Panc1 (cell line): ENCODE measurements around the gene TMX4. TPM values are rescaled to one million over a fixed set of nuclear protein-coding genes. Genes with fewer than 3 reads are reported as not detected.

Source experiments
- ATAC-seq: fragments of 200-7000 bp; cut with Tn5 transposase; 2 replicates; pipeline ENCODE4 v1.9.1; 2020; ENCODE audit warnings: mild to moderate bottlenecking, moderate library complexity
- BruUV-seq: library from RNA; stranded (reverse); fragments of 400-500 nt; replicated peaks from 2 replicates; lab custom pipeline; 2021; lab: Mats Ljungman, UMichigan
- CTCF ChIA-PET: fragments of 300-600 bp; sonication (Branson Sonifier 250); formaldehyde crosslinking; loops from one replicate; lab custom pipeline; 2022; ENCODE audit warnings: antibody characterized with exemption; lab: Charles Lee
- POLR2A ChIA-PET: fragments of 300-600 bp; sonication (Branson Sonifier 250); formaldehyde crosslinking; loops from one replicate; lab custom pipeline; 2022; ENCODE audit warnings: antibody characterized with exemption; lab: Charles Lee
- DNase-seq: peaks from one replicate; pipeline ENCODE4 v3.0.0-alpha.2; 2010; ENCODE audit warnings: low read depth, low spot score
- H3K27ac ChIP-seq: 2 replicates; pipeline ENCODE4 v1.5.1; 2011; ENCODE audit warnings: mild to moderate bottlenecking, low read length, inconsistent platforms
- H3K27me3 ChIP-seq: fragments of 200-500 bp; sonication (Bioruptor generic); 2 replicates; pipeline ENCODE4 v1.6.0; 2014; ENCODE audit warnings: low read length, inconsistent platforms; ENCODE audit not compliant: control insufficient read depth, insufficient read depth
- H3K36me3 ChIP-seq: fragments of 200-500 bp; sonication (Bioruptor generic); 2 replicates; pipeline ENCODE4 v1.5.1; 2014; ENCODE audit warnings: inconsistent platforms, mild to moderate bottlenecking, low read length, moderate library complexity; ENCODE audit not compliant: control insufficient read depth, insufficient read depth
- H3K4me1 ChIP-seq: 2 replicates; pipeline ENCODE4 v1.5.1; 2011; ENCODE audit warnings: inconsistent platforms, mild to moderate bottlenecking, low read length, moderate library complexity; ENCODE audit not compliant: control insufficient read depth, insufficient read depth
- H3K4me3 ChIP-seq, 2 experiments: 2 replicates each; pipeline ENCODE4 v1.5.1; 2011 to 2012; ENCODE audit warnings: low read depth in 2 of 2, low read length in 2 of 2, mild to moderate bottlenecking in 2 of 2, inconsistent platforms in 1 of 2, moderate library complexity in 1 of 2
- H3K9me3 ChIP-seq: fragments of 200-500 bp; sonication (Bioruptor generic); 2 replicates; pipeline ENCODE4 v1.5.1; 2014; ENCODE audit warnings: low read depth, mild to moderate bottlenecking, inconsistent platforms, low read length, moderate library complexity; ENCODE audit not compliant: control insufficient read depth, insufficient read depth
- POLR2AphosphoS5 ChIP-seq: IDR thresholded peaks from 2 replicates; pipeline ENCODE4 v1.6.1; 2012; ENCODE audit warnings: mild to moderate bottlenecking, low read depth, low read length, moderate library complexity
- SIN3A ChIP-seq: IDR thresholded peaks from 2 replicates; pipeline ENCODE4 v1.6.1; 2012; ENCODE audit warnings: low read depth, mild to moderate bottlenecking, low read length, moderate library complexity, borderline replicate concordance; ENCODE audit not compliant: insufficient read depth
- TCF7L2 ChIP-seq: IDR thresholded peaks from 2 replicates; pipeline ENCODE4 v1.6.1; 2011; ENCODE audit warnings: mild to moderate bottlenecking, low read depth, low read length, inconsistent platforms
- in situ Hi-C: cut with HindIII; loops from 2 replicates; pipeline ENCODE4 v1.10.0; 2016; ENCODE audit warnings: low sequenced_read_pairs, low pct_unique_long_range_greater_than_20kb
- intact Hi-C: fragments of 100-400 bp; cut with micrococcal nuclease; formaldehyde crosslinking; loops from one replicate; pipeline ENCODE4 v1.10.0; 2022; ENCODE audit not compliant: unreplicated experiment
- total RNA-seq: library from RNA; stranded (reverse); gene quantifications from one replicate; pipeline ENCODE4 v1.2.1, GENCODE V29; 2021; ENCODE audit not compliant: unreplicated experiment
- TF ChIP-seq, protein P1 (sequence below), 2 experiments: IDR thresholded peaks; 2 replicates each; pipeline ENCODE4 v1.6.1; 2011 to 2012; ENCODE audit warnings: low read depth in 2 of 2, control low read depth in 1 of 2, low read length in 1 of 2, mild to moderate bottlenecking in 1 of 2, moderate library complexity in 1 of 2; ENCODE audit not compliant: insufficient read depth in 1 of 2
- TF ChIP-seq, protein P2 (sequence below): fragments of 450-650 bp; IDR thresholded peaks from 2 replicates; pipeline ENCODE4 v1.5.1; 2017; ENCODE audit warnings: mild to moderate bottlenecking

Gene TMX4
- total RNA-seq, 1 experiment from 2014 or later: 34.6 TPM

DNA sequence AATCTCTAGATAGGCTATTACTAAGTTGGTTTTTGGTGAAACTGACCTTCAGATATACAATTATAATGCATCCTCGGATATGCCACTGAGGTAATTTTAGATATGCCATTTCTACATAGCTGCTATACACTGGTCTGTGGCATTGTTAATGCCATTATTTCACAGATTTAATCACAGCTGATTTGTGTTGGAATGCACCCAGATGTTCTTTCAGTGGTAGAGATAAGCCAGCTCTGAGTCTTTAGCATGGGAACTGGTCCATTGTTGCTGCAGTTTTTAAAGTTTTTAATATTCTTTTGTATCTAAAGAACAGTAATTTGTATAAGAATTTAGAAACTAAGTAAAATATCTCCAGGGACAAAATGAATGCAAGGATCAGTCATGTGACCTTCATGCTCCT, 6.8 kb downstream of the TMX4 start:
- H3K9me3 ChIP-seq: no peaks in the 10 kb centered on the region
- ATAC-seq: no peak
- no TSS peak for BruUV-seq
- no peaks in the 10 kb centered on the region for H3K27me3 ChIP-seq
- in situ Hi-C loops (no loop called here), intact Hi-C loops (no loop called here)
- no peak for TF ChIP-seq POLR2AphosphoS5
- TF ChIP-seq SIN3A: no peak
- TF ChIP-seq TCF7L2: no peak
- TF ChIP-seq, protein P1, sequence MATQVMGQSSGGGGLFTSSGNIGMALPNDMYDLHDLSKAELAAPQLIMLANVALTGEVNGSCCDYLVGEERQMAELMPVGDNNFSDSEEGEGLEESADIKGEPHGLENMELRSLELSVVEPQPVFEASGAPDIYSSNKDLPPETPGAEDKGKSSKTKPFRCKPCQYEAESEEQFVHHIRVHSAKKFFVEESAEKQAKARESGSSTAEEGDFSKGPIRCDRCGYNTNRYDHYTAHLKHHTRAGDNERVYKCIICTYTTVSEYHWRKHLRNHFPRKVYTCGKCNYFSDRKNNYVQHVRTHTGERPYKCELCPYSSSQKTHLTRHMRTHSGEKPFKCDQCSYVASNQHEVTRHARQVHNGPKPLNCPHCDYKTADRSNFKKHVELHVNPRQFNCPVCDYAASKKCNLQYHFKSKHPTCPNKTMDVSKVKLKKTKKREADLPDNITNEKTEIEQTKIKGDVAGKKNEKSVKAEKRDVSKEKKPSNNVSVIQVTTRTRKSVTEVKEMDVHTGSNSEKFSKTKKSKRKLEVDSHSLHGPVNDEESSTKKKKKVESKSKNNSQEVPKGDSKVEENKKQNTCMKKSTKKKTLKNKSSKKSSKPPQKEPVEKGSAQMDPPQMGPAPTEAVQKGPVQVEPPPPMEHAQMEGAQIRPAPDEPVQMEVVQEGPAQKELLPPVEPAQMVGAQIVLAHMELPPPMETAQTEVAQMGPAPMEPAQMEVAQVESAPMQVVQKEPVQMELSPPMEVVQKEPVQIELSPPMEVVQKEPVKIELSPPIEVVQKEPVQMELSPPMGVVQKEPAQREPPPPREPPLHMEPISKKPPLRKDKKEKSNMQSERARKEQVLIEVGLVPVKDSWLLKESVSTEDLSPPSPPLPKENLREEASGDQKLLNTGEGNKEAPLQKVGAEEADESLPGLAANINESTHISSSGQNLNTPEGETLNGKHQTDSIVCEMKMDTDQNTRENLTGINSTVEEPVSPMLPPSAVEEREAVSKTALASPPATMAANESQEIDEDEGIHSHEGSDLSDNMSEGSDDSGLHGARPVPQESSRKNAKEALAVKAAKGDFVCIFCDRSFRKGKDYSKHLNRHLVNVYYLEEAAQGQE (IDR thresholded peaks at IDR 0.05; ENCODE audit: insufficient read depth in 1 of 2, low read depth in 2 of 2, low read length in 1 of 2): no peak
- TF ChIP-seq, protein P2, sequence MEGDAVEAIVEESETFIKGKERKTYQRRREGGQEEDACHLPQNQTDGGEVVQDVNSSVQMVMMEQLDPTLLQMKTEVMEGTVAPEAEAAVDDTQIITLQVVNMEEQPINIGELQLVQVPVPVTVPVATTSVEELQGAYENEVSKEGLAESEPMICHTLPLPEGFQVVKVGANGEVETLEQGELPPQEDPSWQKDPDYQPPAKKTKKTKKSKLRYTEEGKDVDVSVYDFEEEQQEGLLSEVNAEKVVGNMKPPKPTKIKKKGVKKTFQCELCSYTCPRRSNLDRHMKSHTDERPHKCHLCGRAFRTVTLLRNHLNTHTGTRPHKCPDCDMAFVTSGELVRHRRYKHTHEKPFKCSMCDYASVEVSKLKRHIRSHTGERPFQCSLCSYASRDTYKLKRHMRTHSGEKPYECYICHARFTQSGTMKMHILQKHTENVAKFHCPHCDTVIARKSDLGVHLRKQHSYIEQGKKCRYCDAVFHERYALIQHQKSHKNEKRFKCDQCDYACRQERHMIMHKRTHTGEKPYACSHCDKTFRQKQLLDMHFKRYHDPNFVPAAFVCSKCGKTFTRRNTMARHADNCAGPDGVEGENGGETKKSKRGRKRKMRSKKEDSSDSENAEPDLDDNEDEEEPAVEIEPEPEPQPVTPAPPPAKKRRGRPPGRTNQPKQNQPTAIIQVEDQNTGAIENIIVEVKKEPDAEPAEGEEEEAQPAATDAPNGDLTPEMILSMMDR: no peak
- no peak overlapping the region for H3K27ac ChIP-seq
- no peak for DNase-seq
- ChIA-PET CTCF (no interaction called here), POLR2A (interaction anchor here (0.7 kb wide), 1 partner anchor 52 kb away, joined by 3 read pairs; no protein-coding TSS in a partner anchor)
- no peak overlapping the region for H3K4me3 ChIP-seq
- H3K36me3 ChIP-seq: no peaks in the 10 kb centered on the region; the same call in 1 of the 2 replicates
- no peaks in the 10 kb centered on the region; the same call in 1 of the 2 replicates for H3K4me1 ChIP-seq

DNA sequence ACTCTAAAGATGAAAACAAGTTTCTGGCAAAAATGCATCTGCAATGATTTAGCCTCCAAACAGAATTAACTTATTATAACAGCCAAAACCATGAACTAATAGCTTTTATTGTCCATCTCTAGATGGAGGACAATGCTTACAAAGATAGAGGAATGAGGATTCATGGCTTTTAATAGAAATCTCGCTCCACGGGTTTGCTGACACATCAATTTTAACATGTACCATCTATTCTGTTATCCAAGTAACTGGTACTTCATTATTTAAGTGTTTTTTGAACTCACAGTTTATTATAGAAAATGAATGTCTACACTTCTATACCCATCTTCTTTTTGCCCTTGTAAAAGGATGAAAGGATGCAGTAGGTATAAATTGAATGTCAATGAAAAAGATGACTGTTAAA, 10.8 kb downstream of the TMX4 start:
- Histone ChIP-seq H3K9me3 (no peaks in the 10 kb centered on the region), H3K36me3 (no peaks in the 10 kb centered on the region; the same call in 1 of the 2 replicates), H3K27ac (no peak overlapping the region), H3K27me3 (no peaks in the 10 kb centered on the region), H3K4me3 (no peak overlapping the region), H3K4me1 (no peaks in the 10 kb centered on the region)
- BruUV-seq: no TSS peak
- DNase-seq (no peak), ATAC-seq (no peak)
- TF ChIP-seq, protein P1 (IDR thresholded peaks at IDR 0.05; ENCODE audit: insufficient read depth in 1 of 2, low read depth in 2 of 2, low read length in 1 of 2): no peak
- no peak for TF ChIP-seq TCF7L2
- TF ChIP-seq SIN3A: no peak
- TF ChIP-seq POLR2AphosphoS5: no peak
- TF ChIP-seq, protein P2: no peak
- ChIA-PET POLR2A (no interaction called here), CTCF (no interaction called here)
- in situ Hi-C loops (no loop called here), intact Hi-C loops (no loop called here)
